Hematopoietic multipotent progenitor cell treated with erythropoietin and hydrocortisone succinate and interleukin-3 and kit ligand, for 6 days (in vitro differentiated cells): Measurements from ENCODE around the gene VPS26B.
"Not testable (repeated sequence)": the region's sequence is repeated elsewhere in the genome, so short reads cannot be mapped to it uniquely, and the experiment has no call there.

Experiments
- DNase-seq: peaks from one replicate; pipeline ENCODE4 v3.0.0-alpha.2; 2015

VPS26B gene

GRCh38 chr11:134283461-134284230, 59.2 kb downstream of the VPS26B start:
- no peak for DNase-seq

GRCh38 chr11:134284349-134284748, 59.9 kb downstream of the VPS26B start:
- not testable (repeated sequence) for DNase-seq

- DNase-seq, result no peak
Observed at GRCh38 chr11:134287561-134287960, 63.1 kb downstream of the VPS26B start.

GRCh38 chr11:134288486-134288885, 64.0 kb downstream of the VPS26B start:
- DNase-seq, result no peak

- DNase-seq, result no peak
Observed at GRCh38 chr11:134289167-134289566, 64.7 kb downstream of the VPS26B start.

GRCh38 chr11:134289789-134290188, 65.3 kb downstream of the VPS26B start:
- no peak for DNase-seq

GRCh38 chr11:134290646-134291045, 66.2 kb downstream of the VPS26B start:
- no peak for DNase-seq

GRCh38 chr11:134291196-134291595, 66.7 kb downstream of the VPS26B start:
- DNase-seq, result no peak

GRCh38 chr11:134292661-134293060, 68.2 kb downstream of the VPS26B start:
- DNase-seq, result no peak

- no peak for DNase-seq
Observed at GRCh38 chr11:134293119-134294113, 68.9 kb downstream of the VPS26B start.

- no peak for DNase-seq
Observed at GRCh38 chr11:134294664-134295063, 70.2 kb downstream of the VPS26B start.
